H1 (cell line): Measurements from ENCODE around the gene TRPM1. TPM values are rescaled to one million over a fixed set of nuclear protein-coding genes. Genes with fewer than 3 reads are reported as not detected.

Experiments
- CTCF ChIA-PET: fragments of 300-600 bp; sonication (Branson Sonifier 250); formaldehyde crosslinking; loops from one replicate; lab custom pipeline; 2021; ENCODE audit not compliant: partially characterized antibody; lab: Charles Lee
- POLR2A ChIA-PET: fragments of 300-600 bp; sonication (Branson Sonifier 250); formaldehyde crosslinking; loops from one replicate; lab custom pipeline; 2021; ENCODE audit warnings: inconsistent platforms; ENCODE audit not compliant: partially characterized antibody; lab: Charles Lee
- DNase-seq, 2 experiments: peaks; one replicate each; pipeline versions ENCODE4 v3.0.0 to v3.0.0-alpha.2; 2010 to 2022; ENCODE audit warnings: low spot score in 2 of 2, low read depth in 1 of 2, mixed read lengths in 1 of 2
- FAIRE-seq: peaks from 2 replicates; lab custom pipeline; 2011; peaks lifted over from hg19 to GRCh38; lab: Jason Lieb, UNC
- H2AFZ ChIP-seq: 2 replicates; pipeline ENCODE4 v1.8.1; 2012; ENCODE audit warnings: low read length, inconsistent platforms
- H2AK5ac ChIP-seq: 2 replicates; pipeline ENCODE4 v1.6.1; 2013; ENCODE audit warnings: low read depth, low read length
- H2BK120ac ChIP-seq: replicated peaks from 2 replicates; pipeline ENCODE3; 2013; ENCODE audit warnings: low read depth, low read length, inconsistent platforms
- H2BK12ac ChIP-seq: 2 replicates; pipeline ENCODE4 v1.6.1; 2013; ENCODE audit warnings: low read depth, low read length
- H2BK15ac ChIP-seq: 2 replicates; pipeline ENCODE4 v1.6.1; 2013; ENCODE audit warnings: low read length
- H2BK20ac ChIP-seq: 2 replicates; pipeline ENCODE4 v1.6.1; 2013; ENCODE audit warnings: low read length
- H2BK5ac ChIP-seq: 2 replicates; pipeline ENCODE4 v1.6.1; 2013; ENCODE audit warnings: low read depth, low read length
- H3K14ac ChIP-seq: 2 replicates; pipeline ENCODE4 v1.6.1; 2013; ENCODE audit warnings: inconsistent platforms; ENCODE audit not compliant: insufficient read length
- H3K18ac ChIP-seq: 2 replicates; pipeline ENCODE4 v1.6.1; 2013; ENCODE audit warnings: low read length; ENCODE audit errors: extremely low read depth
- H3K23ac ChIP-seq: 2 replicates; pipeline ENCODE4 v1.6.1; 2013; ENCODE audit warnings: inconsistent platforms; ENCODE audit not compliant: insufficient read length
- H3K23me2 ChIP-seq: 2 replicates; pipeline ENCODE4 v1.6.1; 2013; ENCODE audit warnings: low read depth, low read length
- H3K27ac ChIP-seq: 2 replicates; pipeline ENCODE4 v1.6.1; 2011; ENCODE audit warnings: low read depth, low read length, inconsistent platforms
- H3K27me3 ChIP-seq, 4 experiments: replicated peaks in 1 of 4; 1 replicate in 1 of 4; 2 replicates in 3 of 4; pipeline versions ENCODE4 v1.6.1 to v1.8.1; 2011 to 2013; ENCODE audit warnings: low read length in 3 of 4, mild to moderate bottlenecking in 3 of 4, inconsistent platforms in 2 of 4, mixed read lengths in 2 of 4, moderate library complexity in 1 of 4; ENCODE audit not compliant: control insufficient read depth in 3 of 4, insufficient read depth in 3 of 4; ENCODE audit errors: extremely low read depth in 1 of 4
- H3K36me3 ChIP-seq, 4 experiments: 2 replicates each; pipeline versions ENCODE4 v1.6.1 to v1.8.1; 2011 to 2013; ENCODE audit warnings: mild to moderate bottlenecking in 4 of 4, low read length in 3 of 4, moderate library complexity in 2 of 4, control low read depth in 1 of 4, inconsistent platforms in 1 of 4; ENCODE audit not compliant: insufficient read depth in 4 of 4, control insufficient read depth in 2 of 4
- H3K4ac ChIP-seq: replicated peaks from 2 replicates; pipeline ENCODE3; 2013; ENCODE audit warnings: low read length, low read depth, mixed read lengths, inconsistent platforms; ENCODE audit not compliant: insufficient read length
- H3K4me1 ChIP-seq, 4 experiments: replicated peaks in 1 of 4; 1 replicate in 1 of 4; 2 replicates in 3 of 4; pipeline versions ENCODE4 v1.6.1 to v1.8.1; 2011 to 2013; ENCODE audit warnings: low read length in 3 of 4, inconsistent platforms in 2 of 4, mixed read lengths in 1 of 4; ENCODE audit not compliant: insufficient read depth in 4 of 4, control insufficient read depth in 3 of 4
- H3K4me2 ChIP-seq, 2 experiments: 2 replicates each; pipeline versions ENCODE4 v1.6.1 to v1.8.1; 2011 to 2013; ENCODE audit warnings: low read depth in 2 of 2, low read length in 2 of 2, control low read depth in 1 of 2, inconsistent platforms in 1 of 2, mild to moderate bottlenecking in 1 of 2; ENCODE audit not compliant: insufficient read depth in 1 of 2
- H3K4me3 ChIP-seq, 4 experiments: fragments of 200-600, 300-600 bp in 1 of 4; sonication (generic), shearing (Covaris generic), sonication (Bioruptor Twin) in 1 of 4; 2 replicates each; pipeline versions ENCODE4 v1.5.1 to v1.8.1; 2011 to 2016; ENCODE audit warnings: low read length in 4 of 4, low read depth in 3 of 4, control low read depth in 2 of 4, inconsistent platforms in 2 of 4, mild to moderate bottlenecking in 2 of 4, mixed read lengths in 1 of 4, moderate library complexity in 1 of 4; ENCODE audit not compliant: insufficient read depth in 2 of 4; ENCODE audit errors: extremely low read depth in 1 of 4
- H3K56ac ChIP-seq: replicated peaks from 2 replicates; pipeline ENCODE3; 2013; ENCODE audit warnings: low read depth, mild to moderate bottlenecking, mixed read lengths, low read length, inconsistent platforms; ENCODE audit not compliant: insufficient read length
- H3K79me1 ChIP-seq: 2 replicates; pipeline ENCODE4 v1.6.1; 2013; ENCODE audit warnings: low read depth, low read length, control low read depth
- H3K79me2 ChIP-seq, 2 experiments: 2 replicates each; pipeline versions ENCODE4 v1.6.1 to v1.8.1; 2012 to 2013; ENCODE audit warnings: low read length in 2 of 2, mild to moderate bottlenecking in 2 of 2, inconsistent platforms in 1 of 2; ENCODE audit not compliant: insufficient read depth in 2 of 2, control insufficient read depth in 1 of 2
- H3K9ac ChIP-seq, 4 experiments: replicated peaks in 1 of 4; 1 replicate in 1 of 4; 2 replicates in 3 of 4; pipeline versions ENCODE4 v1.6.1 to v1.8.1; 2011 to 2013; ENCODE audit warnings: low read depth in 3 of 4, low read length in 3 of 4, control low read depth in 2 of 4, mild to moderate bottlenecking in 2 of 4, moderate library complexity in 2 of 4, inconsistent platforms in 1 of 4; ENCODE audit errors: extremely low read depth in 1 of 4
- H3K9me3 ChIP-seq, 2 experiments: 2 replicates each; pipeline versions ENCODE4 v1.6.1 to v1.8.1; 2012 to 2013; ENCODE audit warnings: mild to moderate bottlenecking in 2 of 2, moderate library complexity in 2 of 2, control low read depth in 1 of 2, inconsistent platforms in 1 of 2, low read depth in 1 of 2, low read length in 1 of 2, mixed read lengths in 1 of 2; ENCODE audit not compliant: insufficient read depth in 2 of 2
- H4K20me1 ChIP-seq, 2 experiments: replicated peaks in 1 of 2; 2 replicates each; pipeline versions ENCODE3 to v1.8.1; 2011 to 2013; ENCODE audit warnings: inconsistent platforms in 2 of 2, low read length in 2 of 2, mild to moderate bottlenecking in 1 of 2; ENCODE audit not compliant: insufficient read depth in 2 of 2, control insufficient read depth in 1 of 2
- H4K5ac ChIP-seq: 2 replicates; pipeline ENCODE4 v1.6.1; 2013; ENCODE audit warnings: low read length, low read depth, mixed read lengths, inconsistent platforms; ENCODE audit not compliant: insufficient read length
- H4K8ac ChIP-seq: 2 replicates; pipeline ENCODE4 v1.8.0; 2013; ENCODE audit warnings: mild to moderate bottlenecking, moderate library complexity, low read length, inconsistent platforms; ENCODE audit not compliant: insufficient read depth; ENCODE audit errors: extremely low read depth
- H4K91ac ChIP-seq: replicated peaks from 2 replicates; pipeline ENCODE3; 2013; ENCODE audit warnings: low read length, mixed read lengths, inconsistent platforms; ENCODE audit not compliant: insufficient read length
- KDM5A ChIP-seq: fragments of 200-600 bp; IDR thresholded peaks from 2 replicates; pipeline ENCODE4 v1.7.1; 2012; ENCODE audit warnings: mild to moderate bottlenecking, low read length, inconsistent platforms, mixed read lengths
- MAFK ChIP-seq: IDR thresholded peaks from 2 replicates; pipeline ENCODE4 v1.6.1; 2012; ENCODE audit warnings: low read depth, mild to moderate bottlenecking, improper control_type of control experiment, low read length
- POLR2AphosphoS5 ChIP-seq: IDR thresholded peaks from 2 replicates; pipeline ENCODE4 v1.6.1; 2011; ENCODE audit warnings: low read depth, low read length
- POU5F1 ChIP-seq: IDR thresholded peaks from 2 replicates; pipeline ENCODE4 v1.6.1; 2011; ENCODE audit warnings: low read depth, mild to moderate bottlenecking, low read length, moderate library complexity
- RXRA ChIP-seq: IDR thresholded peaks from 2 replicates; pipeline ENCODE4 v1.6.1; 2011; ENCODE audit warnings: low read depth, mild to moderate bottlenecking, low read length, moderate library complexity; ENCODE audit not compliant: insufficient read depth
- SAP30 ChIP-seq: fragments of 300-600 bp; sonication (generic); IDR thresholded peaks from 2 replicates; pipeline ENCODE4 v1.7.1; 2012; ENCODE audit warnings: low read length, moderate library complexity, mild to moderate bottlenecking, inconsistent platforms; ENCODE audit not compliant: insufficient read depth, insufficient replicate concordance
- TAF1 ChIP-seq: IDR thresholded peaks from 2 replicates; pipeline ENCODE4 v1.6.1; 2011; ENCODE audit warnings: mild to moderate bottlenecking, low read depth, low read length
- WGBS, 2 experiments: shearing (Covaris generic) in 1 of 2; methylation state at CpG; one replicate each; pipeline versions ENCODE4 v1.1.6 to v1.1.7; 2013 to 2015; ENCODE audit warnings: low lambda C conversion rate in 2 of 2, mixed read lengths in 2 of 2, inconsistent platforms in 1 of 2, low coverage in 1 of 2, missing lambda C conversion rate in 1 of 2; ENCODE audit not compliant: insufficient replicate concordance in 2 of 2, insufficient coverage in 1 of 2, insufficient read length in 1 of 2; ENCODE audit errors: extremely low coverage in 1 of 2, missing lambda C conversion rate in 1 of 2; 5-methylcytosine and 5-hydroxymethylcytosine counted together
- polyA plus RNA-seq, 7 experiments: library from polyadenylated mRNA; depleted of rRNA in 3 of 7; stranded (reverse) in 5 of 7; unstranded in 2 of 7; fragments of >200 nt in 5 of 7; fragments of 200-250 nt in 2 of 7; gene quantifications; 1 replicate in 5 of 7; 2 replicates in 1 of 7; 4 replicates in 1 of 7; pipeline versions ENCODE4 v1.2.1 to v1.2.3, GENCODE V29; 2011 to 2013; ENCODE audit warnings: missing spikeins in 2 of 7, mixed read lengths in 2 of 7
- total RNA-seq: library from RNA; stranded (reverse); fragmentation: NEBNext Ultra II Directional; extraction: Animal tissue kit (Norgen Biotek cat#: 25700); gene quantifications from 2 replicates; pipeline ENCODE4 v1.2.1, GENCODE V29; 2021

Gene TRPM1
- total and polyA plus RNA-seq, 2 of the 8 experiments (the other 6 are each of a cell fraction or from before 2014, with no cell fraction given): 0.05 TPM; not detected in 1

DNA sequence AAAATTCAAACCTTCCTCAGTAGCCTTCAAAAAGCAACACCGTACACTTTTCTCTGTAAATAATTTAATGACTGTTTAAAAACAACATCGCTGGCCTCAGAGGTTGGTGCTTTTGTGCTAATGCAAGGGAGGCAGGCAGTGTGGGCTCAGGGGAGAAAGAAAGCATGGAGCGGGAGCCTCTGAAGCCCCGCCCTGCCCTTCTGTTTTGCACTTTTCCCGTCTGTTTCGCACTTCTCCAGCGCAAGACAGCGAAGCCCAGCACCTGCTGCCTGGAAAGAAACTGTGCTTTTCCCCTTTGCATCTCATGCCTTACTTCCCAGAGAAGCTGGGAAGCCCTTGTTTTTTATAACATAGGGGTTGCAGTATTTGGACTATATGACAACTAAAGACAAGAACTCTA, 23.1 kb downstream of the TRPM1 start:
- Histone ChIP-seq H4K5ac (no peak overlapping the region), H4K20me1 (peaks cover 0 to 2% of the 10 kb centered on the region in 2 experiments), H2BK5ac (0 out of 2 replicates have a peak overlapping the region, but pooled peaks have one; percentile 19), H3K4ac (no peak overlapping the region), H2AFZ (no peak overlapping the region), H3K18ac (no peak overlapping the region), H3K4me3 (no peak overlapping the region), H2BK120ac (no peak overlapping the region), H3K14ac (no peak overlapping the region), H2BK12ac (no peak overlapping the region), H2BK20ac (no peak overlapping the region), H3K23ac (no peak overlapping the region), H3K36me3 (no peaks in the 10 kb centered on the region), H3K56ac (no peak overlapping the region), H2AK5ac (no peak overlapping the region), H3K4me1 (peaks cover 10 to 39% (median 22%) of the 10 kb centered on the region in 4 experiments), H2BK15ac (no peak overlapping the region), H3K9ac (no peak overlapping the region), H3K27ac (no peak overlapping the region), H4K8ac (no peak overlapping the region), H3K27me3 (peaks cover 0 to 2% (median 1%) of the 10 kb centered on the region in 4 experiments; a peak in 3 of 7 replicates), H3K79me2 (no peaks in the 10 kb centered on the region), H3K79me1 (no peaks in the 10 kb centered on the region), H4K91ac (no peak overlapping the region), H3K23me2 (peaks cover 3% of the 10 kb centered on the region), H3K4me2 (no peak overlapping the region; a peak in 1 of 4 replicates), H3K9me3 (no peaks in the 10 kb centered on the region)
- ChIA-PET POLR2A (no interaction called here), CTCF (no interaction called here)
- WGBS, 2 experiments: 66% methylated on average over 8 of the region's 8 CpGs; no CpG with 5 or more reads in 1 of the 2 experiments
- FAIRE-seq: no peak
- TF ChIP-seq MAFK: no peak
- TF ChIP-seq TAF1: no peak
- no peak for TF ChIP-seq KDM5A
- no peak for TF ChIP-seq POU5F1
- no peak for TF ChIP-seq RXRA
- no peak for TF ChIP-seq POLR2AphosphoS5
- no peak for TF ChIP-seq SAP30
- DNase-seq: peak in 1 of 2 experiments; percentile 43
